Posterior cingulate gyrus (tissue), 11 donors: Measurements from ENCODE around the gene ARHGEF17.

Experiments used
- DNase-seq, 10 donors: peaks; one replicate each; pipeline versions ENCODE4 v3.0.0 to v3.0.0-alpha.2; 2020 to 2021; ENCODE audit warnings: mixed read lengths in 3 of 10
- intact Hi-C: fragments of 100-400 bp; cut with DNase I; formaldehyde crosslinking; loops from one replicate; pipeline ENCODE4 v1.15.1; 2023

The ARHGEF17 gene

GRCh38 chr11:73366265-73366610, 58.2 kb downstream of the ARHGEF17 start:
- no peak for DNase-seq
- intact Hi-C loops: no loop called here

DNA sequence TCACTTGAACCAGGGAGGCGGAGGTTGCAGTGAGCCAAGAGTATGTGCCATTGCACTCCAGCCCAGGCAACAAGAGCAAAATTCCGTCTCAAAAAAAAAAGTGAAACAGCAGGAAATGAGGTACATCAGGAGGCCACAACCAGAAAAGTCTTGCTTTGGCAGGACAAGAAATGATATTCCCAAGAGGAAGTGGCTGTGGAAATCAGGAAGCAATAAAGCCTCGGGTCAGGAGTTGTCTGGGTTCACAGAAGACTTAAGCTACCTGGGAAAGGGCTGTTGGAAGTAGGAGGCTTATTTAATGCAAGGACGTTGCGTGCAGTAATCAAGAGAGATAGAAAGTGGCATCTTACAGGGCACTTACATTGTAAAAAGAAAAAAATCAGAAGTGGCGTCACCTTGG, 58.9 kb downstream of the ARHGEF17 start:
- intact Hi-C loops: no loop called here
- DNase-seq: no peak

- peak in 1 of 10 donors; percentile 76 for DNase-seq
- intact Hi-C loops: no loop called here
These were observed 59.5 kb downstream of the ARHGEF17 start for GRCh38 chr11:73367482-73368024.

DNA sequence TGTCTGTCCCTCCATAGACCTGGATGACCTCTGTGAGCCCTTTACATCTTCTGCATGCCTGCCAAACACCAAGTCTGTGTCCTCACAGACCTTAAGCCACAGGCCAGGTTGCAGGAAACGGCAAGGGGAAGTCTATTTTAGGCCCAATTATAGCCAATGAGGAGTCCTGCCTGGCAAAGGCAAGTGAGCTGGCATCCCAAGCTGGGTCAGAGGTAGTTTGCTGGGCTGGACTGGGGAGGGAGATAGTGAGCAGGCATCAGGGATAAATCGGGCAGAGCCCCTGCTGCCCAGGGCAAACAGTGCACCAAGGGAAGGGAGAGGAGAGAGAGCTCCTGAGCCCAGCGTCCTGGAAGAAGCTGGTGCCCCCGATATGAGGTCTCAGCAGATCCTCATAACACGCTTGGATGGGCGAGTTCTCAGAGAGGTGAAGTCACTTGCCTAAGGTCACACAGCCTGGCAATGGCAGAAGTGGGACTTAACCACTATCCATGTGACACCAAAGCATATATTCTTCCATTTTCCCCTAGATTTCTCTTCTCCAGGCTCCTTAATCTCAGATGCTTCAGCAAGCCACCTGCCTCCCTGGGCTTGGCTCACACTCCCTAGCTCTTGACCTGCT, 64.4 kb downstream of the ARHGEF17 start:
- DNase-seq: no peak
- intact Hi-C loops: no loop called here

GRCh38 chr11:73374151-73374550, 66.1 kb downstream of the ARHGEF17 start:
- DNase-seq: no peak
- intact Hi-C loops: no loop called here

GRCh38 chr11:73375830-73376159, 67.7 kb downstream of the ARHGEF17 start:
- DNase-seq: no peak
- intact Hi-C loops: no loop called here

- intact Hi-C loops: no loop called here
These were observed 68.2 kb downstream of the ARHGEF17 start, which contains the start of gene RELT for GRCh38 chr11:73376160-73376802. TSS of gene RELT (plus strand) at chr11:73376399. CDS start at chr11:73389137, 12,738 bp downstream.

DNA sequence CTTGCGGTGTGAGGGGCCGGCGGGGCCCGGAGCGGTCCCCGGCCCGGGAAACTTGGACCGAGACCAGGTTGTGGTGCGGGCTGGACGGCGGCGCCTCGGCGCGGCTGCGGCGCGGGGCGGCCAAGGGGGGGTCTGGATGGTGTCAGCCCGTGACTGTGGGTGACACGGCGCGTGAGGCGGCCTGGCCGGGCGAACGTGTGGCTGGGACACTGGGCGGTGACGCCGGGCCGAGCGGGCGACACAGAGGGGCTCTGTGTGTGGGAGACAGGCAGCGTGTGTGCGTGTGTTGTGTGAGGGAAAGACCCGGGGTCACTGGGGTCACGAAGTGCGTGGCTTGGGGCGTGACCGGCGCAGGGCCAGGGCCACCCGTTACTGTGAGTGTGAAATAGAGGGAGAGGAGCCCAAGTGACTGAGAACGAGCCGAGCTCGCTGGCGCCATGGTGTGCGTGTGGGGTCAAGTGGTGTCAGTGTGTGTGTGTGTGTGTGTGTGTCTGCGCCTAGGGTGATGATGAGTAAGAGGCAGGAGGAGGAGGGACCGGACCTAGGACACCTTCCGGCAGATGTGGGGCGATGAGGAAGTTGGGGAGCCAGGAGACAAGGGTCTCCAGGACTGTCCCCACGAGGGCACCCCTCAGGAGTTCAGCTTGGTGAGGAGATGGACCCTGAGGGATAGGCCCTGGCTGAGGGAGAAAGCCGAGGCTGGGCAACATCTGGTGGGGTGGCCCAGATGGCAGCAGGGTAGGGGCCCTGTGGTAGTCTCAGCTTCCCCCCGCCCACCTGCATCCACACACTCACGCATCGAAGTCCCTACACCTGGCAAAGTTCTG, 68.9 kb downstream of the ARHGEF17 start:
- peak in 6 of 10 donors; percentile 26 to 93 (median 48) for DNase-seq
- intact Hi-C loops: no loop called here

More at GRCh38 chr11:73376160-73376802, 68.2 kb downstream of the ARHGEF17 start, which contains the start of gene RELT:
- peak; percentile 77 to 98 (median 86) for DNase-seq

DNA sequence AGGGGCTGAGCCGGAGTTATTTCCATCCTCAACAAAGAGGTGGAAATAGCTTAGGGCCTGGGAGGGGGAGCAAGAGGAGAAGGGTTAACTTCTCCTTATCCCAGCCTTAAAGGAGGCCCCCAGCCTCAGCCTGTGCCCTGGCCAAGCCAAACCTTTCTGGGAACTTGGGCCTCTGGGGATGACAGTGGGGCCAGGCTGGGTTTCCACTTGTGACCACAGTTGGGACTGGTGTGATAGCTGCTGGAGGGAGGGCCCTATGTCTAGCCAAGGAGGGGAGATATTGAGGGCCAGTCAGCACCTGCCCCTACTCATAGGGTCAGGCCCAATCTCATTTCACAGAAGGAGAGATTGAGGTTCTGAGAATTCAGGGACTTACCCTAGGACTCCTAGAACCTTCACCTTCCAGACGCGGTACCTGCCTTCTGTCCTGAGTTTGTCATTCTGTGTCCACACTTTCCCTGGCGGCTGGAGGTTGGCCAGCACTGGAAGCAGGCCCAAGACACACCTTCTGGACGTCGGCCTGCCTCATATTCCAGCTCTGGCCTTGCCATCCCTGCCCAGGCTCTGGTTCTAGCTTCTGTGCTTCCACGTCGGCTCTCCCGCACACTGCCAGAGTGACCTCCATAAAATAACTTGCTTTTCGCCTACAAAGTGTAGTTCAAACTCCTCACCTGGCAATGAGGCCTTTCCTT, 71.3 kb downstream of the ARHGEF17 start:
- DNase-seq: peak in 1 of 10 donors; percentile 64
- intact Hi-C loops: no loop called here

DNA sequence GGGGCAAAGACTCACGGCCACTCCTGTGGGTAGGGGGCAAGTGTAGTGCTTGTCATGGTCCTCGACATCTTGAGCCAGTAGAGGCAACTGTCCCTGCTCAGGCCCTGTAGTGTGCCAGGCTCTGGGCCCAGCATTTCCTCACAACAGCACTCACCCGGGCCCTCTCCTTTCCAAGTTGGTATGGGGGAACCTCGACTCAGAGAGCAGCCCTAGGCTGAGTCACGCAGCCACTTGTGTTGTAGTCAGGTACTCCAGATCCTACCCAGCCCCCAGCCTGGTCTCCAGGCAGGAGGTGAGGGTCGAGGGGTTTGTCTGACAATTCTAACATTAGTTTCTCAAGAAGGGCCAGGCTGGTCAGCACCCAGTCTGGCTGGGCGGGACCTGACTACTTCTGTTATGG, 72.3 kb downstream of the ARHGEF17 start:
- peak in 1 of 10 donors; percentile 60 for DNase-seq
- intact Hi-C loops: no loop called here

- no peak for DNase-seq
- intact Hi-C loops: no loop called here
These were observed 72.9 kb downstream of the ARHGEF17 start for GRCh38 chr11:73380897-73381410.

GRCh38 chr11:73381589-73381988, 73.5 kb downstream of the ARHGEF17 start:
- DNase-seq: peak in 1 of 10 donors; percentile 65
- intact Hi-C loops: no loop called here

GRCh38 chr11:73382183-73382582, 74.1 kb downstream of the ARHGEF17 start:
- peak in 1 of 10 donors; percentile 57 for DNase-seq
- intact Hi-C loops: no loop called here

DNA sequence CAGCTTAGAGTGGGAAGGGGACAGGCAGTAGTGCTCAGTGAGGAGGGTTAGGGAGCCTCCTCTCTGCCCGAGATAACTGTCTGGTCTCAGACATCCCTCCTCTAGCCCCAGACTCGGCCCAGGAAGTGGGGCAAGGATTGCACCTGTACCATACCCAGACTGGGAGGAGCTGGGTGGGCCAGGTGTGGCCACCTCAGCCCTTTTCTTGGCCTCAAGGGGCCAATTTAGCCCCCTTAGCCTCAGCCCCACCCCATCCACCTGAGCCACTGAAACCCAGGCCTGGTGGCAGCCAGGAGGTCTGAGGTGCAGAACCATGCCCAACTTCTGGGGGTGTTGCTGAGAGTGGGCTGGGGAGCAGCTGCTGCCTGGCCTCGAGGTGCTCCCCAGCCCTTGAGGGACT, 74.7 kb downstream of the ARHGEF17 start:
- DNase-seq: no peak
- intact Hi-C loops: no loop called here

- DNase-seq: peak in 4 of 10 donors; percentile 31 to 78 (median 36)
- intact Hi-C loops: no loop called here
These were observed 75.4 kb downstream of the ARHGEF17 start for GRCh38 chr11:73383249-73384124.

DNA sequence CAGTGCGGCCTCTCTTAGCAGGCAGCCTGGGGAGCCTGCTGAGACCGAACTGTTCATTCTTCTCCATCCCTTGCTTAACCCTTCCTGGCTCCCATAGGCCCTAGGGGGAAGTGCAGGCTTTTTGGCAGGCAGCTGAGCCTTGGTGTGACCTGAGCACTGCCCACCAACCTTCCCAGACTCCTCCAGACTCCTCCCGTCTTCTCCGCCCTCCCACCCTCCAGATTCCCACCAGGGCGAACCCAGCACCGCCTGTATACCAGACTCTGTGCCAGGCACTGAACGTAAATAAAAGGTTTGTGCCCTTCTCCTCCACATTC, 76.0 kb downstream of the ARHGEF17 start:
- no peak for DNase-seq
- intact Hi-C loops: no loop called here

GRCh38 chr11:73384531-73384871, 76.4 kb downstream of the ARHGEF17 start:
- DNase-seq: no peak
- intact Hi-C loops: no loop called here

- intact Hi-C loops: no loop called here
These were observed 77.0 kb downstream of the ARHGEF17 start for GRCh38 chr11:73384872-73385689.

GRCh38 chr11:73386016-73386415, 77.9 kb downstream of the ARHGEF17 start:
- DNase-seq: no peak
- intact Hi-C loops: no loop called here

More at GRCh38 chr11:73384872-73385689, 77.0 kb downstream of the ARHGEF17 start:
- peak in 2 of 10 donors; percentile 36 to 84 for DNase-seq
